ENCODE measurements around the gene HYLS1.

Gene HYLS1

DNA sequence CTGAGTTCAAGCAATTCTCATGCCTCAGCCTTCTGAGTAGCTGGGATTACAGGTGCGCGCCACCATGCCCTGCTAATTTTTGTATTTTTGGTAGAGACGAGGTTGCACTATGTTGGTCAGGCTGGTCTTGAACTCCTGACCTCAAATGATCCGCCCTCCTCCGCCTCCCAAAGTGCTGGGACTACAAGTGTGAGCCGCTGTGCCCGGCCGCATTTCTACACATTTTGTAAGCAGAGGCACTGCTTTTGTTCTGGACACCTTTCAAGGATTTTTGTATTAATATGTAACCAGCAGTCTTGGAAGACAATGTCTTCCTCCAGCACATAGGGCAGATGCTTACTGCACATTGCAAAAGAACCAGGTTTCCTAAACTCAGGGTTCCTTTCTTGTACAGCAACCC lies 47.0 kb downstream of the HYLS1 start:
- no peak for DNase-seq

DNA sequence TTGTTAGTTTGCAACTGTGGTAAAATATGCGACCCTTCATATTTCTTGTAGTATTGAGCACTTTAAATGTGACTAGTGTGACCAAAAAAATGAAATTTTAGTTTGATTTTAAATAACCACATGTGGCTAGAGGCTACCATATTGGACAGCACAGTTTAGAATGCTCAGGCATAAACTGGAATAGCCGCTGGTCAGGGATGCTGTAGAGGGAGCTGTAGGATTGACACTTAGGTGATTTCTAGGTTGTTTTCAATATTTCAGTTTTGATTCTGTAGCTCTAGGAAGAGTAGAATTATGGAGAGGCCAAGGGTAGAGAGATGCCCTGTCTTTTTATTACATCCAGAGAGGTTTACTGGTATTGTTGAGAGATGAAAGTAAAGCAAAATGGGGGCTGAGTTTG lies 47.6 kb downstream of the HYLS1 start:
- no peak for DNase-seq

DNA sequence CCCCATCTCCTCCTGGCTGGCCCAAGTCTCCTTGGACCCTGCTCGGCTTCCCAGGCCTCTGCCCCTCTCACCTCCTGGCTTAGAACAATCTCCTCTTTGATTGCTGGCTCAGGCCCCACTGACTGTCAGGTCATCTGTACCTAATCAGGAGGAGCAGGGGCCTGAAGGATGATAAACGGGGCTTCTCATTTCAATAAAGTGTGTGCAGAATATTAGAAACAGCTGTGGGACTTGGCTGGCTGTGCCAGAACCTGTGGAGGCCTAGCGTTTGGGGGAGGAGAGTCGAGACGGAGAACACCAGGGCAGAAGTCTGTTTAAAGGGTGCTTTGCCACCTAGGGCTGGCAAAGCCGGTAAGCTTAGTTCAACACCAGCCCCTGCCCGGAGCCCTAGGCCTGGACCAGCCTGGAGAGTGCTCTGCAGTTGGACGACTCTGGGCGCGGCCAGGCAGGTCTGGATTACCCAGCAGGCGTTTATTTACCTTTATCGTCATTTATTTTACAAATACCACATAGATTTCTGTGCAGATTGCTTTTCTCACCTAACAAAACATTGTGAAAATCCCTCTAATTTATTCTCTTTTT lies 48.2 kb downstream of the HYLS1 start:
- DNase-seq = no peak

DNA sequence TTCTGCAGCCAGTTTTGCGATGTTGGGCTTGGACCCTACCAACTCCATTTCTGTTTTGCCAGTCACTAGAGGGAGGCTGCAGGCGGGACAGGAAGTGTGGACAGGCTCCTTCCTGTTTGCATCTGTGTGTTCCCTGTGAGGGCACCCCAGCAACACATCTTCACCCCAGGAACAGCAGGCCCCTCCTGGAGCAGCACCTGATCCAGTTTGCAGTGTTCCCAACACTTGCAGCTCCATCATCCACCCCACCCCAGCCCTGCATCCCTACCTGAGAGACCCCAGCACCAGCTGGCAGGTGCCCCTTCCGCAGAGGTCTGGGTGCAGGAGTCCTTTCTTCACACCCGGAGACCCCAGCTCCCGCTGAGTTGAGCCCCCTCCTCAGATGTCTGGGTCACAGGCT lies 51.0 kb downstream of the HYLS1 start:
- DNase-seq = no peak

DNA sequence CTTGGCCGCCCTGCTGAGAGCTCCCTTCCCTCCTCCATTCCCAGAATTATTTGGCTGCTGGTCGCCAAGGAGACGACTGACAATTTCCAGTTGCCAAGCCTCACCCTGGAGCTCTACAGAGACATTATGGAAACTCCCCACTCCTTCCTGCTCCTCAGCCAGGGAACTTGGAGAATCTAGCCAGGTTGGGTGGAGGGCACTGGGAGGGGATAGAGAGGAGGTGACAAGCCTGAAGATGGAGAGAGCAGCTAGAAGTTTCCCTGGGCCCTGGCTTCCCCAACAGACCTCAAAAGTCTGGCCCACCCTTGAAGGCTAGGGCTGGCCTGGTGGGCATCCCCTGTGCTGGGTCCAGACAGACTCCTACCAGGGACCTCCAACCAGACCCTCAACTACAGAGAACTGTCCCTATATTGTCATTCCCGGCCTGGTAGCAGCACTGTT lies 51.6 kb downstream of the HYLS1 start:
- no peak for DNase-seq

DNA sequence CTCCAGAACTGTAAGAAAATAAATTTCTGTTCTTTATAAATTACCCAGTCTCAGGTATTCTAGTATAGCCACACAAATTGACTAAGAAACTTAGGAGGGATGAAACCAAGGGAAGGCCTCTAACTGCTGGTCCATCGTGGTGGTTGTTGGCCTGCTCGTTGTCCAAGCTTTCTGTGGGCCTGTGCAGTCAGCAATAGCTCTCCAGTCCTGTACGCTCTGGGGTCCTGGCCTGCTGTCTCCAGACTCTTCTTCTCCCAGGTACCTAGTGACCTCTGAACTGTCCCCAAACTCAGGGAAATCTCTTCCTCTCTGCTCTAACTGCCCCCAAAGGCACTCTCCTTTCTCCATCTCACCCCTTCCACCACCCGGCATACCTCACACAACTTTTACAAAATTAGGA lies 52.7 kb downstream of the HYLS1 start:
- no peak for DNase-seq

DNA sequence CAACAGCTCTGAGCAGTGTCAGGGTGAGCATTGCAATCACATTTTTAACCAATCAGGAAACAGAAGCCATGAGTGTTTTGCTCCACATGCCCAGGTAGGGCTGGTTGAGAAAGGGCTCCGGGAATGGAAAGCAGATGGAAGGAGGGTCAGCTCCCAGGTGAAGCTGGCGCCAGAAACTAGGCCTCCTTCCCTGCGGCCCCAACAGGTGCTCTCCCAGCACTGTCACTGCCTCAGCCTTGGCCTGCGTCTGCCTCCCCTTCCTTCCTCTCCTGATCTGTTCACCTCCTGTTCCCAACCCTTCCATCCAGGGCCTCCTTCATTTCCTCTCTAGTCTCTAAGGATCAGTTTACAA lies 53.8 kb downstream of the HYLS1 start:
- peak in 1 of 14 donors; percentile 85 for DNase-seq

DNA sequence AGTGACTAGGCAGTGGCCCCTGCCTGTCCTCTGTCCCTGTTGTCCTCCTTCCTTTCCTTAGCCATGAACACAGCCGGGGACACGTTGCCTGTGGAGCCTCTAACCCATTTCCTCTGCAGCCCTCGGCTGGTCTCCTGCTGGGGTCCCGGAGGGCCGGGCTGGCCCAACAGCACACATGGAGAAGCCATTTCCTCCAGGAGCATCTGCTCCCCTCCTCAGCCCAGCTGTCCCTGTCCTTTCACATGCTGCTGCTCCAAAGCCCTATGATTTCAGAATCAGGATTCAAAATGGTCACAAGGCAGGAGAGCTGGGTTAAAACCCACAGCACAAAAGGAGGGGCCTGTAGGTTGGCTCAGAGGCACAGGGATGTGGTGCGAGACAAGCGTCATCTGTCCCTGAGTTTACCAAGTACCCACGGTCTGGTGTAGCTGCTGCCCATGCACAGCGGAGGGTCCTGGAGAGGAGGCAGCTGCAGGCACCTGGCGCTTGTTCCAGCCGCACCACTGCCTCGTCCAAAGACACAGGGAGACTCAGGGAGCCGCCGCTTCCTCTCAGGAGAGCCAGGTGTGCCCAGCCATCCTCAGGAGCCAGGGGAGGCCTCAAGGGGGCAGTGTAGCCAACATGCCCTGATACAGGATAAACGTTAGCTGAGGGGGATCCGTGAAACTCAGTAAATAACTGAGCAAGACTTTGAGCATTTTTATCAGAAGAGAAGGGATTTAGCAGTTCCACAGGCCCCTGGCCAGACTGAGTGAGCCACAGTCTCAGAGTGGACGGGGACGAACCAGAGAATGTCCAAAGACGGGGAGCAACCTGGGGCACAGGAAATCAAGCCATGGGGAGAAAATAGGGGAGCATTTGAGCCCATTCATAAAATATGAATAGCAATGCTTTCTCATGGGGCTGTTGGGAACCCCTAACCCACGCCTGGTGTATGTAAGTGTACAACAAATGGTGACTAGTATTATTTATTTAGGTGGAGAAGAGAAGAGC lies 54.4 kb downstream of the HYLS1 start:
- DNase-seq = peak in 1 of 14 donors; percentile 85

DNA sequence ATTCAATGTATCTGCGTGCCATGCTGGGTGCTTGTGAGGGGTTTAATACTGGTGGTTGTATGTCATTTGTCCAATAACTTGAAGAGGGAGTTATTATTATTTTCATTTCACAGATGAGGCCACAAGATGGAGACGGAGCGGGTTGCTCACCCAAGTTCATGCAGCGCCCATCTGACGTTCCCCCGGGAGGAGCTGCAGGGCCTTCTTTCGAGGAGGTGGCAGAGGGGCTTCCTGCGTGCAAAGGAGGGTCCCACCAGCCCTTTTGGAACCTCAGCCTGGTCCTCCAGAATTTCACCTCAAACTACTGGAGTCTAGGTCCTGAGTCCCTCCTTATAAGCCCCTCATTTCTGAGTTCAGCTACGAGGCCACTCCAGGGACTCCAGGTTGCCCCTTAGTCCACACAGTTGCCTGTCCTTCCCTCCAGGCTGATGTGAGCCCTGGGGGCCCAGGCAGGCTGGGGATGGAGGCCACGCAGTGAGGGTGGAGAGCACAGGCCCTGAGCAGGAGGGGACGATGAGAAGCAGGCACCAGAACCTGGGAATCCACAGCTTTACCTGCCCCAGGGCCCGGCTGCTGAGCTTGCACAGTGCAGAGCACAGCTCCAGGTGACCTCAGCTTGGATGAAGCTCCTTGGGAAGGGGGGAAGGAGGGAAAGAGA lies 55.4 kb downstream of the HYLS1 start:
- no peak for DNase-seq

DNA sequence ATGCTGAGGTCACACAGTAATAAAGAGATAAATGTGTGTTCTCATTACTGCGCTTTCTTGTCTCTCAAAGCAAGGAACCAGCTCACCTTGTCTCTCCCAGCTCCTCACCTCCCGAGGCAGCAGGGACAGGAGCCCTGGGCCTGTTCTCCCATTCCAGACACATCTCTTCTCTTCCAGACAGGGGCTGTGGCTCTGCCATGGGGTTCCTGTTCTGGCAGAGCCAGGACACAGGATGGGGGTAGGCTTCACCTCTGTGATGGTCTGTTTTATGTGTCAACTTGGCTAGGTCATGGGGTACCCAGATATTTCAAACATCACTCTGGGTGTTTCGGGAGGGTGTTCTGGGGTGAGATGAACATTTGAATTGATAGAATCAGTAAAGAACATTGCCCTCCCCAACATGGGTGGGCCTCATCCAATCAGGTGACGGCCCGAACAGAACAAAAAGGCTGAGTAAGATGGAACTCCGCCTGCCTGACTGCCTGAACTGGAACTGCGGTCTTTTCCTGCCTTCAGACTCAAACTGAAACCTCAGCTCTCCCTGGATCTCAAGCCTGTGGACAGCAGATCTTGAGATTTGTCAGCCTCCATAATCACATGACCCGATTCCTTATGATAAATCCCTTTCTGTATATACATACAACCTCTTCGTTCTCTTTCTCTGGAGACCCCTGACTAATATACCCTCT lies 56.3 kb downstream of the HYLS1 start:
- no peak for DNase-seq

DNA sequence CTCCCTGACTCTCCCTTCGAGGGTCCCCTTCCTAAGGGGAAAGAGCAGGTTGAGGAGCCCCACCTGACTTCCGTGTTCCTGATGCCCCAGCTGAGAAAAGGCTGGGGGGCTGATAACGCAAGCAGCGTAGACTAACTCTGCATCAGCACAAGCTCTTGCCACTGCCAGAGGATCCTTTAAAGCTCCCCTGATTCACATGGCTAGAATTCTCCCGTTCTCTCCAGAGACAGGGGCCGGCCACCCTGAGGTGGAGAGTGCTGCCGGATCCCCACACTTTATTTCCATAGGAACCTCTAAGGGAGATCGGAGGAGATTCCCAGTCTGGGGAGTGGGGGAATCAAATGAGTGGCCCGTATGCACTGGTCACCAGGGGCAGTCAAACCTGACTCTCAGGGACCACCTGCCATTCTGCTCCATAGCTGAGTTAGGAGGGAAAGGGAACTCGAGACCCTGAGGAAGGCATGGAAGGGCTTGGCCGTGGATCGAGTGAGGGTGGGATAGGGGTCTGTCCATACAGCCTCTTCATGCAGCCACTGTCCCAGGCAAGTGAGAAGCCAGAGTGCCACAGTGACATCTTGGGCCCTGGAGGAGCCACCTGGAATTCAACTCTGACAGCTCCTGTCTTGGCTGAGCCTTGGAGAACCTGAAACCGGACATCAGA lies 57.0 kb downstream of the HYLS1 start:
- no peak for DNase-seq

DNA sequence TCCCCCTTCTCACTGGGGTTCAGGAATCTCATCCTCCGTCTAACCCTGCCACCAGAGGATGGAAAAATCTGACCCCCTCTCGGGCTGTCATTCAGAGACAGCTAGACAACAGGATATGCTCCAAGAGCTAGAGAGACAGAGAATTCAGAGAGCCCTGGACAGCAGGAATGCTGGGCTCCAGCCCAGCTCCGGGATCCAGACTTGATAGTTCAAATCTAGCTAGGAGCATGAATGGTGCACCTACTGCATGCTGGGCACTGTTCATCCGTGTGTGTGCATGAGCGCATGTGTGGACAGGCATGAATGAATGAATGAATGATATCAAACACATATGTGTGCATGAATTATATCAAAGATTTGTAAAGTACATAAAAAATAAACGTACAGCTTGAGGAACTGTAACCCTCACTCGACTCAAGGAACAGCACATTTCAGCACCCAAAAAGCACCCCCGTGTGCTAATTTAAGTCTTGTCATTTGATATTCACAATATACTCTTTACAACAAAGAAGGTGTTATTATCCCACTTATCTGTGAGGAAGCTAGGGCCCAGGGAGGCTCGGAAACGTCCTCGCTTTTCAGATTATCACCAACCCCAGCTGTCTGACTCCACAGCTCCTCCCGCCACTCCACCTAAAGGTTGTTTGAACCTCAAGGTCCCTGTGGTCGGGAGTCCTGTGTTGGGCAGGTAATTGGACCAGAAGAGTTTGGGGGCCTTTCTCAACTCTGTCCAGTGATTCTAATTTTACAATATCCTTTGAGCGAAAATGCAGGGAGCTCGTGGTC lies 57.7 kb downstream of the HYLS1 start:
- DNase-seq = no peak

DNA sequence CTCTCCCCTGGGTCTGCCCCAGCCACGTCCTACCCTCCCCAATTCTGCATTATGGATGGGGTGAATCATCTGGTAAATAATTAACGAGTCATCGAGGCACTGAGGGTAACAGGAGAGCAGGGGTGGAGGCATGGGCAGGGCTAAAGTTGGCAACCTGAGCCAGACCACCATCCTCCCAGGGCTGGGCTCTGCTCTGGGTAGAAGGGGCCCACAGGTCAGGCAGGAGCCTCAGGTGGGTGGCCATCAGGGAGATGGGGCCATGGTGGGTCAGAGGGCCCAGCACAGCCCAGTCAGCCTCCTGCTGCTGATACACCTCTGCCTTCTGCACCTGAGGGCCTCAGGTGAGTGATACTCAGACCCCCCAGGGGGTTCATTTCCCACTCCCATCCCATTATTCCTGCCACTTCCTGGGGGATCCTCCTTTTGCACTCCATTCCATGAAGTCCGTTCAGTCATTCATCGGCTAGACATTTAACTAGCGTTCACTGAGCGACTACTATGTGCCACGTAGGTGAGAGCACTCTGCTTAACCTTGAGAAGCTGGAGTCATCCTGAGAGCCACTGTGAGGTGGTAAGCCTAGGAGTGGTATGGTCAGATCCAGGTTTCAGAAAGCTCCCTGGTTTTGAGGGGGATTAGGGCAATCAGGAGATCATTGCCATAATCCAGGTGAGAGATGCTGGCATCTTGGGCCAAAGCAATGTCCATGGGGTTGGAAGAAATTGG lies 58.5 kb downstream of the HYLS1 start, which contains the start of gene VSIG10L2:
TSS of gene VSIG10L2 (plus strand) at position 248 of the 724 bp plus-strand sequence. CDS start at position 260, 12 bp downstream.
- DNase-seq = no peak

DNA sequence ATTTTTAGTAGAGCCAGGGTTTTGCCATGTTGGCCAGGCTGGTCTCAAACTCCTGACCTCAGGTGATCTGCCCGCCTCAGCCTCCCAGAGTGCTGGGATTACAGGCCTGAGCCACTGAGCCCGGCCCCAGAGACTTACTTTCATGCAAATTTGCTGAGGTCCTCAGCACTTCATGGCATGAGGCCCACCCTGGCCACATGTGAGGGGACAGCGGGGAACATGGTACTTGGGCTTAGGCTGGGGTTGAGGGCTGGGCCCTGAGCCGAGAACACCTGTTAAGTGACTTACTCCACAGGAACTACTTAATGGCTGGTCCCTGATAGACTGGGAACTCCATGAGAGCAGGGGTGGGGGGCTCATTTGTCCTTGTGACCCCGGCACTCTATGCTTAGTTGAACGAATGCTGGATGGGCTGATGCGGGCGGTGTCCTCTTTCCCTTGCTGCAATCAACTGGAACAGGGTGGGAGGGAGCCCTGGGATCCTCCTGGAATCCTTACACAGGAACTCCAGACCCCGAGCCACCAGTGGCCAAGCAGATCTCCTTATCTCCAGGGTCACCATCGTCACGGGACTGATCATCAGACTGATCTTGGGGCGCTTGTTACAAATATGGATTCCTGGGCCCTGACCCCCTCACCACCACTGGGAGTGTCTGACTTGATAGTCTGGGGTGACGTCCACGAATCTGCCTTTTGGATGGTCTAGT lies 59.4 kb downstream of the HYLS1 start:
- DNase-seq = no peak

DNA sequence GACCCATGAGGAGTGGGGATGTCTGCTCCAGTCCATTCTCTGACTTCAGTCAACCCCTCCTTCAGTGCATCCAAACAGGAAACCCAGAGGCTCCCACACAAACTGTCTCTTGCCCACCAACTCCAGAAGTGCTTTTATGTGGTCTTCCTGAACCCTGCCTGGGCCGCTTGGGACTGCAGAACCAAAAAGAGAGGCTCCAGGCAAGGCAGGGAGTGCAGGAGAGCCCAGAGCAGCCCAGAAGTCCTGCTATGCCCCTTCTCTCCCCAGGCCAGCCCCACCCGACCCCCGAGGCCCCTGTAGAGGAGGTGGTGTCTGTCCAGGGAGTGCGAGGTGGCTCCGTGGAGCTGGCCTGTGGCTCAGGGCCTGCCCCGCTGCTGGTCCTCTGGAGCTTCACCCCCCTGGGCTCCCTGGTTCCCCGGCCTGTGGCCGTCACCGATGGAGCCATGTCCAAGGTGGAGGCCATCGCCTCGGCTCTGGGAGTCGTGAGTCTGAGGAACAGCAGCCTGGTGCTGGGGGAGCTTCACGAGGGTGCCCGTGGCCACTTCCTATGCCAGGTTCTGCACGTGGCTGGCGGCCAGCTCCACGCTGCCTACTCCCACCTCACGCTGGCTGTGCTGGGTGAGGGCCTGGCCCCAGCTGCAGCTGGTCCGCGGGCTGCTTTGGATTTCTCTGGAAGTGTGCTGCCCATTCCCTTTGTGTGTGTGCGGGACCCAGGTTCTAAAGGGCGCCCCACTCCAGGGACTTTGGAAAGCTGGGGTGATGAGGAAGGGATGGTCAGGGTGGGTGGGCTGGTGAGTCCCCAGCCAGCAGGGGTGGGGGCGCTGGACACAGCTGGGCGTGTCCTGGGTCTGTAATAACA lies 60.2 kb downstream of the HYLS1 start:
- DNase-seq = no peak

DNA sequence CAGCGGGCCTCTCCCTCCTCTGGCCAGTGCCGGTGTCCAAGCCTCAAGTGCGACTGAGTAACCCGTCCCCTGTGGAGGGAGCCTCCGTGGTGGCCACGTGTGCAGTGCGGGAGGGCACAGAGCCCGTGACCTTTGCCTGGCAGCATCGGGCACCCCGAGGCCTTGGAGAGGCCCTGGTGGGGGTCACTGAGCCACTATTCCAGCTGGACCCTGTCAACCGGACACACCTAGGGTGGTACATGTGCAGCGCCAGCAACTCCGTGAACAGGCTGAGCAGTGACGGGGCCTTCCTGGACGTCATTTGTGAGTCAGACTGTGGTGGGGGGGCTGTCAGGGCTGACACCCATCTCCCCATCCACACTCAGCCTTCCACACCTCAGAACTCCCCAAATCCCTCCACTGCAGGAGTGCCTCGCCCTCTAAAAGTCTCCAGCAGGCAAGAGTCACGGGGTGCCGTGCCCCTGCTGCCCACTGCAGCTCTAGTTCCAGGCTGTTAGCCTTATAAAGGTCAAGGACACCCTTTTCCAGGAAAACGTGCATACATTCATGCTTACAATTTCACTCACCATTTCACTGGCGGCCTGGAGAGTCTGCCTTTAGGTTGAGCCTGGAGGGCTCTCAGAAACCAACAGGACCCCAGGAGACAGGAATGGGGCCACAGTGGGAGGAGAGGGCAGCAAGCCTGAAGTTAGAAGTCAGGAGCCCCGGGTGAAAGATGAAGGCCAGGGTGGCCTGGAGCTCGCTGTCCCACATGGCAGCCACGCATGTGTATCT lies 61.0 kb downstream of the HYLS1 start:
- no peak for DNase-seq

DNA sequence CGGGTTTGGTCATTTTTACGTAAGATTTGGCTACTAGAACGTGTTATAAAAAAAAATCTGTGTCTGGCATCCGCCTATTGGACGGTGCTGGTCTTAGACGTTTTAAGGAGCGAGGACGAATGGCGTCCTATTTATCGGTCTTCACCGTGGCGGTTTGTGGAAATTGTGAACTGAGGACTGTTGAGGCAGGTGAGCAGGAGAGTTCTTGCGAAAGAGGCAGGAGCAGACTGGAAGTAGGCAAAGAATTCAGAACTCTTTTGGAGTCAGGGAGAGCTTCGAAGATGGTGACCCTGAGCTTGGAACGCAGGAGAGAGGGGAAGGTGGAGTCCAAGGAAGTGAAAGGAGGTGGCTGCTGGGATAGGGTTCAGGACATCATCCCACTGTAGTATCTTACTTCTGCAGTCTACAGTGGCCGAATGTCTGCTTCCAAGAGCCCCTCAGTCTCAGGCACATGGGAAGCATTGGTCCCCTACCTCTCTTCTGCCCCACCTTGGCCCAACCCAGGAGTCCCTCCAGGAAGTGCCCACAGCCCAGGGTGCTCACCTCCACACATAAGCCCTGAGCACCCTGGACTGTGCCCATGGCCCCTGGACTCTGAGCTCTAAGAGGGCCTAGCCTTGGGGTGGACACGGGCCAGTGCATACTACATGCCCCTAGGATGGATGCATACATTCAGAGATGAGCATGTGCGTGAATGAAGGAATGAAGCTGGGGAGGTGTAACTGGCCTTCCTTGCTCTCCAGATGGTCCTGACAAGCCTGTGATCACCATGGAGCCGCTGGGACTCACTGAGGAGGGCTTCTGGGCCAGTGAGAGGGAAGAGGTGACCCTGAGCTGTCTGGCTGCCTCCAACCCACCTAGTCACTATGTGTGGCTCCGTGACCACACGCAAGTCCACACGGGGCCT lies 62.1 kb downstream of the HYLS1 start:
- DNase-seq = no peak

Measured in C1 segment of cervical spinal cord (tissue), 14 donors.